Activated CD4-positive, CD25-positive, alpha-beta regulatory T cell (primary cell): ENCODE results near the gene KIF26A.
"Not testable (repeated sequence)": the region's sequence is repeated elsewhere in the genome, so short reads cannot be mapped to it uniquely, and the experiment has no call there.

Source experiments
- DNase-seq, 4 experiments: peaks; one replicate each; lab custom pipeline; 2025; lab: John Stamatoyannopoulos, UW

KIF26A gene

GRCh38 chr14:104194016-104194415 is 55.6 kb downstream of the KIF26A start:
- no peak for DNase-seq

GRCh38 chr14:104194716-104195115 is 56.3 kb downstream of the KIF26A start:
- no peak for DNase-seq

DNA sequence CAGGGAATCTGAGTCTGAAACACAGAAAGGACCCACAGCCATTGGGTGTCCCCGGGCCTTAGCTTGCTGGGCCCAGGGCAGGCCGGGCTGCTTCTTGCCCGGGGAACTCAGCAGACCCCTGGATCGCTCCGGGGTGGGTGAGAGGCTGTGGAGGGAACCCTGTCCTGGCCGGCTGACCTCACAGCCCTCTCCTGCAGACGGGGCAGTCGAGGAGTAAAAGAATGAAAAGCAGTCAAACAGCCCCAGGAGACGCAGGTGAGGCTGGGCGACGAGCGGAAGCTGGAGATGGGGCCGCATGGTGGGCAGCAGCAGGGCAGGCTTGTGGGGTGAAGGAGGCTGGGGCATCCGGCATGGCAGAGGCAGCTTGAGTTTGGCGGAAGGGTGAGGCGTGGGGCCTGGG is 57.0 kb downstream of the KIF26A start:
- DNase-seq, result no peak

DNA sequence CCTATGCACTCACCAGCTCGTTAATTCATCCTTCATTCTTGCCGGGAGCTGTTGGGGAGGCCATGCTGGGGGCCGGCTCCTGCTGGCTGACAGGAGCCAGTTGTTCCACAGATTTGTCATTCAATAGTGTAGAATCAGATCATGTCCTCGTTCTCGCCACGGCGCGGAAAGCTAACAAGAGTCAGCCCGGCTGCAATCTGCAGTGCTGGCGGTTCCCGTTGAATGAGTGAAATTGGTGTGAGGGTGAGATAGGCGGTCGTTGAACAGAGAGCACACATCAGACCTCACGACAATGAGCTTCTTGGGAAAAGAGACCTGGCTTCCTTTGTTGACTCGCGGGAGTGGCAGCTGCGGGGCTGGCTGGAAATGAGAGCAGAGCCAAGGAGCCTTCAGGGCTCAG is 57.5 kb downstream of the KIF26A start:
- DNase-seq, result no peak

- no peak for DNase-seq
These were observed 58.2 kb downstream of the KIF26A start for GRCh38 chr14:104196461-104197140.

DNA sequence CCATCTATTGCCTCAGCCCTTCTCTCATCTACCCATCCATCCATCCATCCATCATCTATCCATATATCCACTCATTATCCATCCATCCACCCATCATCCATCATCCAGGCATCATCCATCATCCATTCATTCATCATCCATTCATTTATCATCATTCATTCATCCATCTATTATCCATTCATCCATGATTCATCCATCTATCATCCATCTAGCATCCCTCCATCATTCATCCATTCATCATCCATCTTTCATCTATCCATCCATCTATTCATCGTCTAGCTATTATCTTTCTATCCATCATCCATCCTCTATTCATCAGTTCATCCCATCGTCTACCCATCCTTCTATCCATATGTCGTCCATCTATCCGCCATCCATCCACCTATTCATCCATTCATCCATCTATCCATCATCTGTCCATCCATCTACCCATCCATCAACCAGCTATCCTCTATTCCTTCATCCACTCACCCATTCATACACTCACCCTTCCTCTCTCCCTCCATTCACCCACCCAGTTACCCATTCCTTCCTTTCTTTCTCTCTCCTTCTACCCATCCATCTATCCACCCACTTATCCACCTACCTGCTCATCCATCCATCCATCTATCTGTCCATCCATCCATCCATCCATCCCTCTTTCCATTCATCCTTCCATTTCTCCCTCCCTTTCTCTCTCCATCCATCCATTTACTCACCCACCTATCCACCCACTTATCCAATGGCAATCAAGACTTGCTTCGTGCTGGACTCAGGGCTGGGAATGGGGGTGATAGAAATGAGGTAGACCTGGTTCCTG is 59.3 kb downstream of the KIF26A start:
- DNase-seq, result no peak

DNA sequence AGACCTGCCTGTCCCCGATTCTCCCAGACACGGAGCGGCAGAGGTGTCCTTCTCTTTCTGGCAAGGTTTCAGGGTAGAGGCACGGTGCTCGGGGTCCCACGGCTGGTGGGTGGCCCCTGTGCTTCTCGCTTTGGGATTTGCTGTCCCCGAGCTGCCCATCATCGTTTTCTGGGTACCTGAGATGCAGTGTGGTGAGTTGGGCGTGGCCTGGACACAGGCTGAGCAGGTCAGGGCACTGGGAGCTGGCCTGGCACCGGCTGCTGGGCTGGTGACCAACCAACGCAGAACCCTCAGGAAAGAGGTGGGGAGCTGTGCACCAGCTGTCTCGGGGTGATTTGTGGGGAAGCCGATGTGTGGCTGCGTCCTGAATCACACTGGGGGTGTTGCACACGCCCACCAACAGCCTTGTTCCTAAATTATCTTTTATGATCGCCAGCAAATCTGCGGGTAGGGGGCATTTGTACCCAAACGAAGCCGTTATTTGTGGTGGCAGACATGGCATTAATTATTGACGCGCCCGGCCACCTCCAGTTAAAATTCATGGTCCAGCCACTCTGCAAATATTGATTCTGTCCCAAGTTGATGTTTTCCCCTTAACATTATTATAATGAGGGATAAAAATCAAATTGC is 61.0 kb downstream of the KIF26A start:
- no peak for DNase-seq

DNA sequence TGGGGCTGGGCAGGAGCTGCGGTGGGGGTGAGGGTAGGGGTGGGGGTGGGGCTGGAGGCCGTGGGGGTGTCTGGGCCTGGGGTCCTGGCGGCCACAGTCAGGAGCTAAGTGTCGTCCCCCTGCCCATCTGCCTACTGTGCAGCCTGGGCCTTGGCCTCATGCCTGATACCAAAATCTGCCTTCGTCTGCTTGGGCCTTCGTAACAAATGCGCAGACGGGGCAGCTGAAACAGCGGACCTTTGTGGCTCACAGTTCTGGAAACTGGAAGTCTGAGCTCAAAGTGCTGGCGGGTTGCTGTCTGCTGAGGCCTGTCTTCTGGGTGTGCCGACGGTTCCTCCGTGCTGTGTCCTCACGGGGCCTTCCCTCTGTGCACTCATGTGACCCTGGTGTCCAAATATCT is 61.7 kb downstream of the KIF26A start:
- no peak for DNase-seq

- DNase-seq, result no peak
These were observed 62.2 kb downstream of the KIF26A start for GRCh38 chr14:104200591-104200990.

- DNase-seq, result no peak
These were observed 62.7 kb downstream of the KIF26A start for GRCh38 chr14:104201063-104201462.

DNA sequence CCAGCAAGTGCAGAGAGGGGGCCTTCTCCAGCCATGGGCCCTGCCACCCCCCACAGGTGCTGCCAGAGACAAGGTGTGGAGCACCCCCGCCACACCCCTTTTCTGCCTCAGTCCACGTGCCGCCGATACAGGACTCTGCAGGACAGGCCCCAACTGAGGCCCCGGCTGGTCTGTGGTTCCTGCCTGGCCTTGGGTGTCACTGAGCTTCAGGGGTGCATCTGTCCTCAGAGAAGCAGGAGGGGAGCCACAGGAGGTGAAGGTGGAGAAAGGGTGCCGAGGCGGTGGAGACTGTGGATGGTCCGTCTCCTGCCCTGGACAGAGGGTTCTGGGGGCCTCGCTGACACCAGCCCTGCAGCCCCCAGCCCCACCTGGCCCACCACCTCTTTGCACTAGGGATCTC is 63.1 kb downstream of the KIF26A start:
- no peak for DNase-seq

DNA sequence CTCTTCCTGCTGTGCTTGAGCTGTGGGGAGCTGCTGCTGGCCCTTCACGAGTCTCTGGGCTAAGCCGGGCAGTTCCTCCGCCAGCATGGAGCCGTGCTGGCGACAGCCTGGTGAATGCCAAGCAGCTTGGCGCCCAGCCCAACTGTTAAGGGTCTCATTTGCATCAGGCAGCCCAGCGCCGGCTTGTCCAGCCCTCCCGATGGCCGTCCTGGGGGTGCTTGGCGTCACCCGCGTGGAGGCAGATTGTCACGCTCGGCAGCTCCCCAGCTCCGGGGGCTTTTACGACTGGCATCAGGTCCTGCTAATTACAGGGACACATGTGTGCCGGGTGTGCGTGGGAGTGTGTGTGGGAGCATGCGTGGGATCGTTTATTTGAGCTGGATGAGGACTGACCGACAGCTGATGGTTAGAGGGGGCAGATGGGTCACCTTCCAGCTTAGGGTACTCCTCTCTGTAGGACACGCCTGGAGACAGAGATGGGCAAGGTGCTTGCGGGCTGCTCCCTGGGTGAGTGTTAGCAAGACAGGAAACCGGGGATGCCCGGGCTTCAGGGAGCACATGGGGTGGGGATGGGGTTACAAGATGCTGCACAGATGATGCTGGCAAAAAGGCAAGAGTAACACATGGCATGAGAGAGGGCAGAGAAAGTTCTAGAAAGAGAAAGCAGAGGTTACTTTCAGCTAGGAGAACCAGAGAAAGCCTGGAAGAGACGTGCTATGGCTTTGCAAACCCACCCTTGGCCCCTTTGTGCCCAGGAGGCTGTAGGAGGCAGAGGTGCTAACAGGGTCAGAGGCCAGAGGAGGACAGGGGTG is 64.1 kb downstream of the KIF26A start:
- DNase-seq, result no peak

GRCh38 chr14:104203071-104203425 is 64.7 kb downstream of the KIF26A start:
- no peak for DNase-seq

DNA sequence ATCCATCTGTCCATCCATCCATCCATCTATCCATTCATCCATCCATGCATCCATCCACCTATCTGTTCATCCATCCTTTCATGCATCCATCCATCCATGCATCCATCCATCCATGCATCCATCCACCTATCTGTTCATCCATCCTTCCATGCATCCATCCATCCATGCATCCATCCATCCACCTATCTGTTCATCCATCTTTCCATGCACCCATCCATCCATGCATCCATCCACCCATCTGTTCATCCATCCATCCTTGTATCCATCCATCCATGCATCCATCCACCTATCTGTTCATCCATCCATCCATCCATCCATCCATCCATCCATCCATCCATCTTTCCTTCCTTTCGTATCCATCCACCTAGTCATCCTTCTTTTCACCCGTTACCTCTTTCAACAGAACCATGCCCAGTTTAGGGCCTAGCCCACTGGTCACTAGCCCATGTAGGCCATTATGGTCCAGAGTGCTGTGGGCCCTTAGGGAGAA is 66.3 kb downstream of the KIF26A start:
- DNase-seq, result no peak

DNA sequence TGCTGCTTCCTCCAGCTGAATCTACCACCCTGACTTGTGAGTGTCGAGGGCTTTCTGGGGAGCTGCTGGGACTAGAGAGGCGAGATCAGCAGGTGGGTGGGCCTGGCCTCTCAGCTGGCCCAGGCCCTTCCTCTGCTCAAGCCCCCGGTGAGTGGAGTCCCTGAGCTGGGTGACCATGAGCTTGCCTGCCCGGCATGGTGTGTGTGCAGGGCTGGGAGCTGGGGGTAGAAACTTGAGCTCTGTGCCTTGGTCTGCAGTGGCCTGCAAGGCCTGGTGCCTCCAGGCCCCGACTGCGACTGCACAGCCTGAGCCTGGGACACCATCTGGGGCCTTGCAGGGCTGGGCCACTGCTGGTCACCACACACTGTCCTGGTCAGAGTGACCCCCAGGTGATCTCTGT is 67.4 kb downstream of the KIF26A start:
- no peak for DNase-seq

DNA sequence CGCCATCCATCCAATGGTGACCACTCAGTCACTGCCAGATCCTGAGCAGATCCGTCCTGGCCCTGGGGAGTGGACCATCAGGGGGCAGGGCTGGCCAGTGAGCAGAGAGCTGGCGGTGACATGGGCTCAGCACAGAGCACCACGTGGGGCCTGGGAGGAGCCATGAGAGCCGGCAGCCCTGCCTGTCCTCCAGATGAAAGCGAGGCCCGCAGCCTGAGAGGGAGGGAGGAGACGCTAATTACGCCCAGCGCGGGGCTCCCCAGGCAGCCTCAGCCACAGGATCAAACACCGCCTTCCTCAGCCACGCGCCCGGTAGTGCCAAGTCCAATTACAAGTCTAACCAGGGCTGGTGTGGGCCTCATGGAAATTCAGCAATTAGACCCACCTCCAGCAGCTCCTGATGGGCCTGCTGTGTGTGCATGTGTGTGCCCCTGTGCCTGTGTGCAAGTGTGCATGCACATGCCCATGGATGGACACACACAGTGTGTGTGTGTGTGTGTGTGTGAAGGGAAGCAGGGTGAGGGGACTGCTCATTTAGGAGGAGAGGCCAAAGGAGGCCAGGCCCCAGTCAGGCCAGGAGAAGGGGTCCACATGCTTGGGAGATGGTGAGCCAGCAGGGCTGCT is 68.0 kb downstream of the KIF26A start:
- DNase-seq, result no peak

DNA sequence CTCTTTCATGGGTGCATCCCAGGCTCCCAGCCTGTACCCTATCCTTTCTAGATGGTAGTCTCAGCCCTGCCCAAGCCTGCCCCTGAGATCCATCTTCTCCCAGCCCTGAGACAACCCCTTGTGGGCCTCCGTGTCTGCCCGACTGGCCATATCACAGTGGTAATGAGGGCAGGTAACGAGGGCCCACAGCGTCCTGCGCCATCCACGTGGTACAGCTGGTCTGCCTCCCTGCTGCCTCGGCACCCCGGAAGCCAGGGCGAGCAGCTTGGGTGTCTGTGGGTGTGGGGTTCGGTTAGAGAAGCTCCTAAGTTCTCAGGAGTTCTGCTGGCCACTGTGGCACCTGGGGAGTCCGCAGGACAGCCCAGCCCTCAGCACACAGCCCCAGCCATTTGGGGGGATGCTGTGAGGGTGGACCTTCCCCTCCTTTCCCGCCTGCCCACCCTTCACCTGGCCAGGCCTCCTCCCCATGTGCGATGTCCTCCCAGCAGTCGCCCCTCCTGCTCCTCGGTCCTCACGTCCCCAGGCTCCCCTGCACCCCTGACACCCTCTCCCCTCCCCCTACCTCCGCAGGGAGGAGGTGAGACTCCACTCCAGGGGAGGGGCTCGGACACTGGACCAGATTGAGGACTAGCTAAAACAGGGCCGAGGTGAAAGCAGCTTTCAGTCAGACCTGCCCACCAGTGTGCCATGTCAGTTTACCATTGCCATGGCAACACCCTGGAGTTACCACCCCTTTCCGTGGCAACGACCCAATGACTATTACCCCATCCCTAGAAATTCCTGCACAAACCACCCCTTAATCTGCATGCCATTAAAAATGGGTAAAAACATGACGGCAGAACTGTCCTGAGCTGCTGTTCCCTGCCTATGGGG is 69.0 kb downstream of the KIF26A start:
- no peak for DNase-seq

DNA sequence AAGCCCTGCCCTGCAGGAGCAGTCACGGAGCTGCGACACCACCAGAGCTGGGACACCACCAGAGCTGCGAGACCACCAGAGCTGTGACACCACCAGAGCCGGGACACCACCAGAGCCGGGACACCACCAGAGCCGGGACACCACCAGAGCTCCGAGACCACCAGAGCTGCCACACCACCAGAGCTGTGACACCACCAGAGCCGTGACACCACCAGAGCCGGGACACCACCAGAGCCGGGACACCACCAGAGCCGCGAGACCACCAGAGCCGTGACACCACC is 69.6 kb downstream of the KIF26A start:
- DNase-seq, result not testable (repeated sequence)

DNA sequence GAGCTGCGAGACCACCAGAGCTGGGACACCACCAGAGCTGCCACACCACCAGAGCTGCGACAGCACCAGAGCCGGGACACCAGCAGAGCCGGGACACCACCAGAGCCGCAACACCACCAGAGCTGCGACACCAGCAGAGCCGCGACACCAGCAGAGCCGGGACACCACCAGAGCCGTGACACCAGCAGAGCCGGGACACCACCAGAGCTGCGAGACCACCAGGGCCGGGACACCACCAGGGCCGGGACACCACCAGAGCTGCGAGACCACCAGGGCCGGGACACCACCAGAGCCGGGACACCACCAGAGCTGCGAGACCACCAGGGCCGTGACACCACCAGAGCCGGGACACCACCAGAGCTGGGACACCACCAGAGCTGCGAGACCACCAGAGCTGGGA is 69.9 kb downstream of the KIF26A start:
- DNase-seq, result not testable (repeated sequence)

DNA sequence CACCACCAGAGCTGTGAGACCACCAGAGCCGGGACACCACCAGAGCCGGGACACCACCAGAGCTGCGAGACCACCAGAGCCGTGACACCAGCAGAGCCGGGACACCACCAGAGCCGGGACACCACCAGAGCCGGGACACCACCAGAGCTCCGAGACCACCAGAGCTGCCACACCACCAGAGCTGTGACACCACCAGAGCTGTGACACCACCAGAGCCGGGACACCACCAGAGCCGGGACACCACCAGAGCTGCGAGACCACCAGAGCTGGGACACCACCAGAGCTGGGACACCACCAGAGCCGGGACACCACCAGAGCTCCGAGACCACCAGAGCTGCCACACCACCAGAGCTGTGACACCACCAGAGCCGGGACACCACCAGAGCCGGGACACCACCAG is 70.7 kb downstream of the KIF26A start:
- DNase-seq, result not testable (repeated sequence)
